A172 (cell line): ENCODE measurements around the gene CD300LB. TPM values are rescaled to one million over a fixed set of nuclear protein-coding genes. Genes with fewer than 3 reads are reported as not detected.
A peak's percentile ranks its signal among the peaks of the same experiment; 100 is the strongest.
"Not testable (repeated sequence)": the region's sequence is repeated elsewhere in the genome, so short reads cannot be mapped to it uniquely, and the experiment has no call there.

Experiments used
- DNase-seq: peaks from one replicate; pipeline ENCODE4 v3.0.0-alpha.2; 2015; ENCODE audit warnings: low spot score
- total RNA-seq: library from RNA; depleted of rRNA; stranded (reverse); fragments of >200 nt; shearing (Covaris generic); gene quantifications from 2 replicates; pipeline ENCODE4 v1.2.3, GENCODE V29; 2014; rRNA removed

Gene CD300LB
- not detected in 2 replicates for total RNA-seq

- no peak for DNase-seq
These were observed at the start of gene CD300LB for GRCh38 chr17:74531231-74531761. CD300LB (minus strand) TSS chr17:74531475; CDS start chr17:74531350, 125 bp downstream.

GRCh38 chr17:74579900-74580299, 48.6 kb upstream of the CD300LB start:
- DNase-seq: no peak

- DNase-seq: no peak
These were observed 47.7 kb upstream of the CD300LB start for GRCh38 chr17:74578979-74579378.

GRCh38 chr17:74574489-74575142, 43.3 kb upstream of the CD300LB start:
- DNase-seq: no peak

GRCh38 chr17:74573635-74574034, 42.4 kb upstream of the CD300LB start:
- DNase-seq: not testable (repeated sequence)

GRCh38 chr17:74573169-74573568, 41.9 kb upstream of the CD300LB start:
- DNase-seq: no peak

- no peak for DNase-seq
These were observed 40.5 kb upstream of the CD300LB start for GRCh38 chr17:74571621-74572270.

GRCh38 chr17:74569020-74570003, 38.0 kb upstream of the CD300LB start:
- peak; percentile 100 for DNase-seq

- DNase-seq: no peak
These were observed 37.0 kb upstream of the CD300LB start for GRCh38 chr17:74568106-74568873.

- no peak for DNase-seq
These were observed 36.1 kb upstream of the CD300LB start, which contains the start of gene CD300H for GRCh38 chr17:74567397-74567796. CD300H (minus strand) TSS chr17:74567509.

- DNase-seq: peak; percentile 59
These were observed 35.0 kb upstream of the CD300LB start for GRCh38 chr17:74566132-74566753.

- no peak for DNase-seq
These were observed 33.9 kb upstream of the CD300LB start for GRCh38 chr17:74565126-74565525.

- DNase-seq: no peak
These were observed 32.1 kb upstream of the CD300LB start for GRCh38 chr17:74563358-74563757.

- DNase-seq: no peak
These were observed 30.3 kb upstream of the CD300LB start for GRCh38 chr17:74561586-74561985.

GRCh38 chr17:74558882-74559519, 27.7 kb upstream of the CD300LB start:
- DNase-seq: no peak

- DNase-seq: not testable (repeated sequence)
These were observed 27.1 kb upstream of the CD300LB start for GRCh38 chr17:74558402-74558801.

GRCh38 chr17:74555427-74555940, 24.2 kb upstream of the CD300LB start:
- no peak for DNase-seq

- no peak for DNase-seq
These were observed 23.6 kb upstream of the CD300LB start for GRCh38 chr17:74554909-74555308.

- peak; percentile 62 for DNase-seq
These were observed 20.8 kb upstream of the CD300LB start for GRCh38 chr17:74552037-74552436.

GRCh38 chr17:74550602-74551001, 19.3 kb upstream of the CD300LB start:
- DNase-seq: no peak
